GM23338 (cell line): Measurements from ENCODE around the gene INAFM1. TPM values are rescaled to one million over a fixed set of nuclear protein-coding genes. Genes with fewer than 3 reads are reported as not detected.

Experiments used
- ATAC-seq: fragments of 200-7000 bp; cut with Tn5 transposase; 3 replicates; pipeline ENCODE4 v1.9.1; 2020
- DNase-seq: peaks from one replicate; pipeline ENCODE4 v3.0.0-alpha.2; 2015; ENCODE audit warnings: low spot score
- H2AFZ ChIP-seq: fragments of 200-600 bp; sonication (generic); 2 replicates; pipeline ENCODE4 v1.8.0; 2016; ENCODE audit warnings: antibody characterized with exemption, mild to moderate bottlenecking, moderate library complexity
- H3F3A ChIP-seq: fragments of 200-600 bp; sonication (generic); replicated peaks from 2 replicates; pipeline ENCODE4 v1.8.0; 2017; ENCODE audit warnings: antibody characterized with exemption, mixed run types, low read depth
- H3K27ac ChIP-seq: fragments of 200-600 bp; sonication (generic); 2 replicates; pipeline ENCODE4 v1.6.1; 2016; ENCODE audit warnings: low read depth
- H3K27me3 ChIP-seq: fragments of 200-600 bp; sonication (generic); 2 replicates; pipeline ENCODE4 v1.8.0; 2016; ENCODE audit warnings: mild to moderate bottlenecking, mixed run types, moderate library complexity; ENCODE audit not compliant: insufficient read depth
- H3K36me3 ChIP-seq: fragments of 200-600 bp; sonication (generic); 2 replicates; pipeline ENCODE4 v1.8.0; 2016; ENCODE audit warnings: mild to moderate bottlenecking; ENCODE audit not compliant: insufficient read depth
- H3K4me1 ChIP-seq: fragments of 200-600 bp; sonication (generic); 2 replicates; pipeline ENCODE4 v1.8.0; 2016; ENCODE audit warnings: mild to moderate bottlenecking, moderate library complexity; ENCODE audit not compliant: insufficient read depth
- H3K4me2 ChIP-seq: fragments of 200-600 bp; sonication (generic); 2 replicates; pipeline ENCODE4 v1.7.1; 2017; ENCODE audit warnings: mixed run types
- H3K4me3 ChIP-seq: fragments of 200-600 bp; sonication (generic); 2 replicates; pipeline ENCODE4 v1.6.1; 2016; ENCODE audit warnings: mixed run types
- H3K79me2 ChIP-seq: fragments of 200-600 bp; sonication (generic); replicated peaks from 2 replicates; pipeline ENCODE4 v1.8.0; 2017; ENCODE audit warnings: mild to moderate bottlenecking; ENCODE audit not compliant: insufficient read depth
- H3K9me2 ChIP-seq: fragments of 200-600 bp; sonication (generic); 2 replicates; pipeline ENCODE4 v1.8.0; 2017; ENCODE audit not compliant: insufficient read depth
- H4K20me1 ChIP-seq: fragments of 200-600 bp; sonication (generic); replicated peaks from 2 replicates; pipeline ENCODE4 v1.8.0; 2017; ENCODE audit warnings: mild to moderate bottlenecking; ENCODE audit not compliant: insufficient read depth
- H3K27ac Mint-ChIP-seq: 2 replicates; pipeline ENCODE4 v1.8.0; 2020; ENCODE audit warnings: inconsistent platforms, mild to moderate bottlenecking, moderate library complexity, mixed read lengths
- H3K27me3 Mint-ChIP-seq: 3 replicates; pipeline ENCODE4 v1.8.0; 2022; ENCODE audit warnings: low read depth, mild to moderate bottlenecking, moderate library complexity, mixed read lengths, inconsistent platforms; ENCODE audit not compliant: insufficient read depth, poor library complexity
- H3K36me3 Mint-ChIP-seq: 3 replicates; pipeline ENCODE4 v1.8.0; 2021; ENCODE audit warnings: low read depth, mild to moderate bottlenecking, inconsistent platforms, moderate library complexity, mixed read lengths
- H3K4me1 Mint-ChIP-seq: 3 replicates; pipeline ENCODE4 v1.8.0; 2020; ENCODE audit warnings: mild to moderate bottlenecking, inconsistent platforms, mixed read lengths
- H3K4me3 Mint-ChIP-seq: 3 replicates; pipeline ENCODE4 v1.8.0; 2021; ENCODE audit warnings: moderate library complexity, mild to moderate bottlenecking, inconsistent platforms, mixed read lengths
- H3K9me3 Mint-ChIP-seq: 3 replicates; pipeline ENCODE4 v1.8.0; 2020; ENCODE audit warnings: moderate library complexity, mild to moderate bottlenecking, inconsistent platforms, mixed read lengths
- CREB1 ChIP-seq: fragments of 250-450 bp; sonication (Bioruptor Pico); IDR thresholded peaks from 2 replicates; pipeline ENCODE4 v1.5.0; 2020; ENCODE audit warnings: low read depth, mild to moderate bottlenecking, moderate library complexity
- CTCF ChIP-seq, 2 experiments: fragments of 200-600 bp in 1 of 2; sonication (generic) in 1 of 2; conservative IDR thresholded peaks; 2 replicates each; pipeline versions ENCODE4 v1.5.1 to v1.6.1; 2016 to 2017; ENCODE audit warnings: antibody characterized with exemption in 2 of 2, low read depth in 2 of 2, mild to moderate bottlenecking in 2 of 2, moderate library complexity in 1 of 2
- ETS1 ChIP-seq: IDR thresholded peaks from 2 replicates; pipeline ENCODE4 v1.6.1; 2016; ENCODE audit warnings: antibody characterized with exemption
- EZH2 ChIP-seq: fragments of 200-600 bp; sonication (generic); IDR thresholded peaks from one replicate; pipeline ENCODE4 v1.8.0; 2017; ENCODE audit warnings: antibody characterized with exemption, mild to moderate bottlenecking, low read depth; ENCODE audit not compliant: unreplicated experiment
- POLR2AphosphoS5 ChIP-seq: IDR thresholded peaks from 2 replicates; pipeline ENCODE4 v1.6.1; 2016; ENCODE audit warnings: antibody characterized with exemption, low read depth
- REST ChIP-seq: IDR thresholded peaks from one replicate; pipeline ENCODE4 v1.6.1; 2018; ENCODE audit warnings: antibody characterized with exemption; ENCODE audit not compliant: unreplicated experiment
- ZNF114 ChIP-seq: fragments of 250-450 bp; sonication (Bioruptor Pico); IDR thresholded peaks from 2 replicates; pipeline ENCODE4 v1.5.0; 2020; ENCODE audit warnings: mild to moderate bottlenecking, moderate library complexity
- ZNF331 ChIP-seq: fragments of 250-450 bp; sonication (Bioruptor Pico); IDR thresholded peaks from 2 replicates; pipeline ENCODE4 v1.5.0; 2020; ENCODE audit warnings: low read depth, mild to moderate bottlenecking, moderate library complexity
- ZNF462 ChIP-seq: fragments of 250-450 bp; sonication (Bioruptor Pico); IDR thresholded peaks from 2 replicates; pipeline ENCODE4 v1.5.0; 2020; ENCODE audit warnings: mild to moderate bottlenecking, moderate library complexity
- polyA plus RNA-seq: library from polyadenylated mRNA; unstranded; fragments of >200 nt; fragmentation: Nextera tagmentation; extraction: Ambion mirVana; gene quantifications from 2 replicates; pipeline ENCODE4 v1.2.1, GENCODE V29; 2016
- total RNA-seq: library from RNA; depleted of rRNA; stranded (reverse); fragments of >200 nt; shearing (Covaris generic); gene quantifications from 2 replicates; pipeline ENCODE4 v1.2.3, GENCODE V29; 2014

Gene INAFM1
- total and polyA plus RNA-seq, 2 experiments from 2014 or later = 2.9 to 10.2 TPM

- TF ChIP-seq REST = no peak
- TF ChIP-seq ZNF462 (CRISPR knock-in tag) = no peak
Measured at GRCh38 chr19:47232422-47233211, 42.1 kb upstream of the INAFM1 start (continued).

GRCh38 chr19:47236072-47236675, 38.5 kb upstream of the INAFM1 start:
- Mint-ChIP-seq H3K36me3 (peaks cover 3% of the 10 kb centered on the region; the same call in 1 of the 3 replicates), H3K9me3 (no peaks in the 10 kb centered on the region), H3K4me1 (peaks cover 28% of the 10 kb centered on the region), H3K4me3 (no peak overlapping the region), H3K27me3 (peaks cover 23% of the 10 kb centered on the region), H3K27ac (no peak overlapping the region)
- ATAC-seq (no peak), DNase-seq (no peak)
- peaks cover 34% of the 10 kb centered on the region for H3F3A ChIP-seq
- H3K27ac ChIP-seq = no peak overlapping the region
- no peaks in the 10 kb centered on the region for H3K36me3 ChIP-seq
- peaks cover 21% of the 10 kb centered on the region for H3K27me3 ChIP-seq
- no peak overlapping the region for H2AFZ ChIP-seq
- H3K79me2 ChIP-seq = peaks cover 4% of the 10 kb centered on the region; the same call in 1 of the 2 replicates
- H3K9me2 ChIP-seq = no peaks in the 10 kb centered on the region
- peaks cover 32% of the 10 kb centered on the region for H3K4me1 ChIP-seq
- no peak overlapping the region for H3K4me3 ChIP-seq
- no peak overlapping the region for H3K4me2 ChIP-seq
- H4K20me1 ChIP-seq = no peaks in the 10 kb centered on the region
- no peak for TF ChIP-seq EZH2
- no peak for TF ChIP-seq ZNF114 (CRISPR knock-in tag)
- TF ChIP-seq ZNF331 (CRISPR knock-in tag) = no peak
- TF ChIP-seq POLR2AphosphoS5 = no peak
- no peak for TF ChIP-seq CREB1 (CRISPR knock-in tag)
- TF ChIP-seq CTCF (conservative IDR thresholded peaks at IDR 0.05; ENCODE audit: low read depth in 2 of 2) = no peak
- TF ChIP-seq ETS1 = no peak
